IMR-90 (cell line): ENCODE results near the gene ADCY9.

Source experiments
- CEBPB ChIP-seq: IDR thresholded peaks from 2 replicates; pipeline ENCODE4 v1.6.1; 2012; ENCODE audit warnings: low read depth, low read length, improper control_type of control experiment
- CHD1 ChIP-seq: IDR thresholded peaks from 2 replicates; pipeline ENCODE4 v1.6.1; 2012; ENCODE audit warnings: low read depth, low read length, improper control_type of control experiment
- FOS ChIP-seq: fragments of 150-350 bp; IDR thresholded peaks from 2 replicates; pipeline ENCODE4 v1.6.1; 2016; ENCODE audit warnings: low read depth, low read length
- MAFK ChIP-seq: IDR thresholded peaks from 2 replicates; pipeline ENCODE4 v1.6.1; 2012; ENCODE audit warnings: low read depth, low read length, improper control_type of control experiment
- MXI1 ChIP-seq: IDR thresholded peaks from 2 replicates; pipeline ENCODE4 v1.6.1; 2012; ENCODE audit warnings: low read depth, mild to moderate bottlenecking, low read length, moderate library complexity, borderline replicate concordance
- NFE2L2 ChIP-seq: fragments of 150-350 bp; IDR thresholded peaks from 2 replicates; pipeline ENCODE4 v1.6.1; 2016; ENCODE audit warnings: low read depth, mild to moderate bottlenecking, low read length
- POLR2A ChIP-seq: IDR thresholded peaks from 2 replicates; pipeline ENCODE4 v1.6.1; 2012; ENCODE audit warnings: mild to moderate bottlenecking, low read depth, low read length
- RAD21 ChIP-seq: IDR thresholded peaks from 2 replicates; pipeline ENCODE4 v1.6.1; 2012; ENCODE audit warnings: low read length, improper control_type of control experiment
- RFX5 ChIP-seq: IDR thresholded peaks from 2 replicates; pipeline ENCODE4 v1.8.0; 2012; ENCODE audit warnings: low read depth, mild to moderate bottlenecking, low read length, moderate library complexity
- SMC3 ChIP-seq: fragments of 150-350 bp; IDR thresholded peaks from 2 replicates; pipeline ENCODE4 v1.6.1; 2016; ENCODE audit warnings: low read depth, mild to moderate bottlenecking, antibody characterized with exemption, low read length, moderate library complexity
- TF ChIP-seq, protein P1 (sequence below): conservative IDR thresholded peaks from 2 replicates; pipeline ENCODE4 v1.5.1; 2012; ENCODE audit warnings: mild to moderate bottlenecking, low read depth, low read length, improper control_type of control experiment
- TF ChIP-seq, protein P2 (sequence below): fragments of 150-350 bp; IDR thresholded peaks from 2 replicates; pipeline ENCODE4 v1.6.1; 2017; ENCODE audit warnings: mild to moderate bottlenecking, antibody characterized with exemption, low read length, low read depth

DNA sequence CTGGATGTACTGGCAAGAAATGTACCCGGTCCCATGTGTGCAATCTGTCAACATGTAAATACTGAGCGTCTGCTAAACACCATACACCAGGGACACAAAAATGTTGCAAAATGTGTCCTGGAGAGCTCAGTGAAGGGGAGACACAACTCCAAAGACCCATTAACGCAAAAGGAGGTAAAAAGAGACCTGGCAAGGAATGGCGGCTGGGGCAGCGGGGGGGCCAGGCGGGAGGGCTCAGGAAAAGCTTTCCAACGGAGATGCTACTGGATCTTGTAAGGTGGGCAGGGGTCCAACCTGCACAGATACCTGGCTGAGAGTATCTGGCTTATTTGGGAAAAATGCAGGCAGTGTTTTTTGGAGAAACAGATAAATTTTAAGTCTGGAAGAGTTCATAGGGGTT, 40.7 kb downstream of the ADCY9 start:
- TF ChIP-seq, protein P1, sequence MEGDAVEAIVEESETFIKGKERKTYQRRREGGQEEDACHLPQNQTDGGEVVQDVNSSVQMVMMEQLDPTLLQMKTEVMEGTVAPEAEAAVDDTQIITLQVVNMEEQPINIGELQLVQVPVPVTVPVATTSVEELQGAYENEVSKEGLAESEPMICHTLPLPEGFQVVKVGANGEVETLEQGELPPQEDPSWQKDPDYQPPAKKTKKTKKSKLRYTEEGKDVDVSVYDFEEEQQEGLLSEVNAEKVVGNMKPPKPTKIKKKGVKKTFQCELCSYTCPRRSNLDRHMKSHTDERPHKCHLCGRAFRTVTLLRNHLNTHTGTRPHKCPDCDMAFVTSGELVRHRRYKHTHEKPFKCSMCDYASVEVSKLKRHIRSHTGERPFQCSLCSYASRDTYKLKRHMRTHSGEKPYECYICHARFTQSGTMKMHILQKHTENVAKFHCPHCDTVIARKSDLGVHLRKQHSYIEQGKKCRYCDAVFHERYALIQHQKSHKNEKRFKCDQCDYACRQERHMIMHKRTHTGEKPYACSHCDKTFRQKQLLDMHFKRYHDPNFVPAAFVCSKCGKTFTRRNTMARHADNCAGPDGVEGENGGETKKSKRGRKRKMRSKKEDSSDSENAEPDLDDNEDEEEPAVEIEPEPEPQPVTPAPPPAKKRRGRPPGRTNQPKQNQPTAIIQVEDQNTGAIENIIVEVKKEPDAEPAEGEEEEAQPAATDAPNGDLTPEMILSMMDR = no peak
- no peak for TF ChIP-seq CHD1
- TF ChIP-seq MXI1 = no peak
- no peak for TF ChIP-seq SMC3
- no peak for TF ChIP-seq RAD21
- no peak for TF ChIP-seq NFE2L2
- no peak for TF ChIP-seq CEBPB
- TF ChIP-seq MAFK = no peak
- no peak for TF ChIP-seq POLR2A
- TF ChIP-seq FOS = no peak
- TF ChIP-seq RFX5 = no peak
- TF ChIP-seq, protein P2, sequence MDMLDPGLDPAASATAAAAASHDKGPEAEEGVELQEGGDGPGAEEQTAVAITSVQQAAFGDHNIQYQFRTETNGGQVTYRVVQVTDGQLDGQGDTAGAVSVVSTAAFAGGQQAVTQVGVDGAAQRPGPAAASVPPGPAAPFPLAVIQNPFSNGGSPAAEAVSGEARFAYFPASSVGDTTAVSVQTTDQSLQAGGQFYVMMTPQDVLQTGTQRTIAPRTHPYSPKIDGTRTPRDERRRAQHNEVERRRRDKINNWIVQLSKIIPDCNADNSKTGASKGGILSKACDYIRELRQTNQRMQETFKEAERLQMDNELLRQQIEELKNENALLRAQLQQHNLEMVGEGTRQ = no peak
